Mesodermal cell (in vitro differentiated cells): ENCODE measurements around the gene IGFLR1.

ENCODE experiments used
- H3K27ac ChIP-seq: 2 replicates; pipeline ENCODE4 v1.7.0; 2013; ENCODE audit warnings: mild to moderate bottlenecking, low read depth, low read length, moderate library complexity; ENCODE audit not compliant: severe bottlenecking
- H3K36me3 ChIP-seq: 2 replicates; pipeline ENCODE4 v1.7.1; 2013; ENCODE audit warnings: mild to moderate bottlenecking, low read length, moderate library complexity; ENCODE audit not compliant: control insufficient read depth, insufficient read depth
- H3K4me1 ChIP-seq: one replicate; pipeline ENCODE4 v1.7.1; 2013; ENCODE audit warnings: mild to moderate bottlenecking, low read length; ENCODE audit not compliant: insufficient read depth, control insufficient read depth, poor library complexity, severe bottlenecking
- H3K4me3 ChIP-seq: 2 replicates; pipeline ENCODE4 v1.7.0; 2013; ENCODE audit warnings: low read length, control low read depth, mild to moderate bottlenecking; ENCODE audit not compliant: insufficient read depth, poor library complexity, severe bottlenecking; ENCODE audit errors: extremely low read depth
- H3K9me3 ChIP-seq: 2 replicates; pipeline ENCODE4 v1.7.1; 2013; ENCODE audit warnings: mild to moderate bottlenecking, low read length, moderate library complexity; ENCODE audit not compliant: control insufficient read depth
- WGBS, 2 experiments: methylation state at CpG; one replicate each; pipeline ENCODE4 v1.1.5; 2013; ENCODE audit warnings: missing lambda C conversion rate in 2 of 2; ENCODE audit not compliant: insufficient coverage in 2 of 2; 5-methylcytosine and 5-hydroxymethylcytosine counted together

IGFLR1 gene

DNA sequence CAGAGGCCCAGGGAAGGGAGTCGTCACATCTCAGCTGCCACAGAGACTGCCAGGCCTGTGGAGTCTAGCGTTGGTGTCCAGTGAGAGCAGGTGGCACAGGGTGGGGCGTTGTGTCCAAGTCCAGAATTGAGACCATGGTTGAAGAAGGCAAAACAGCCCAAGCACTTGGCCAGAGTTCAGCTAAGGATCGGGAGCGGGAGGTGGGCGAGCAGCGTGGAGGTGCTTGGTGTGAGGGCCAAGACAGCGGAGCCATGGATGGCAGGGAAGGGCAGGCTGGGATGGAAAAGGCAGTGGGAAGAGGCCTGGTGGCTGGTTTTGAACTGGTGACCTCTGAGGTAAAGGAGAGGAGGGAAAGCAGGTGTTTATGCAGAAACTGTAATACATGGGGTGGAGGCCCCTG lies 8.0 kb downstream of the IGFLR1 start:
- peaks cover 3% of the 10 kb centered on the region for H3K4me1 ChIP-seq
- no peak overlapping the region for H3K27ac ChIP-seq
- H3K4me3 ChIP-seq, result no peak overlapping the region
- no peaks in the 10 kb centered on the region for H3K9me3 ChIP-seq
- WGBS, 2 experiments, result 98% methylated on average over 8 of the region's 8 CpGs
- peaks cover 97% of the 10 kb centered on the region for H3K36me3 ChIP-seq

DNA sequence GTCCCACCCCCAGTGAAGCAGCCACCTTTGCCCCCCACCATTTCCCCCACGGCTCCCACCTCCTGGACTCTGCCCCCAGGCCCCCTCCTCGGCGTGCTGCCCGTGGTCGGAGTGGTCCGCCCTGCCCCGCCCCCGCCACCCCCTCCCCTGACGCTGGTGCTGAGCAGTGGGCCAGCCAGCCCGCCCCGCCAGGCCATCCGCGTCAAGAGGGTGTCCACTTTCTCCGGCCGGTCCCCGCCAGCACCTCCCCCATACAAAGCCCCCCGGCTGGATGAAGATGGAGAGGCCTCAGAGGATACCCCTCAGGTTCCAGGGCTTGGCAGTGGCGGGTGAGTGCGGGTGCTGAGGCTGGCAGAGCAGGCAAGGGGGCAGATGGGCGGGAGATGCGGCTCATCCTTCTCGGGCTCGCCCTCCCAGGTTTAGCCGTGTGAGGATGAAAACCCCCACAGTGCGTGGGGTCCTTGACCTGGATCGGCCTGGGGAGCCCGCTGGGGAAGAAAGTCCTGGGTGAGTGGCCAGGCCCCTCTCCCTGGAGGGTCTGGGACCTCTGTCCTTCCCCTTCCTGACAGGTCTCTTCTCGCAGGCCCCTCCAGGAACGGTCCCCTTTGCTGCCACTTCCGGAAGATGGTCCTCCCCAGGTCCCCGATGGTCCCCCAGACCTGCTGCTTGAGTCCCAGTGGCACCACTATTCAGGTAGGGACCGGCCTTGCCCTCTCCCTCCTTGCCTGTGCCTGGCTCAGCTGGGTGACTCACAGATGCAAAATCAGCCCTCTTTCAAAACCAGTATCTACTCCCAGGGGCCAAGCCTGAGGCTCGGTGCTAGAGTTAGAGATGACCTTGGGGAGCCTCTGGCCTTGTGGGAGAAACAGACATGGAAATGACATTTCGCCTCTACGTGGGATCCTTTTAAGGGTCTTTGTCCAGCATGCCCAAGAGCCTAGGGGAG lies 8.8 kb downstream of the IGFLR1 start:
- no peak overlapping the region for H3K27ac ChIP-seq
- H3K9me3 ChIP-seq, result no peaks in the 10 kb centered on the region
- WGBS, 2 experiments, result 93 to 98% methylated on average over 16 to 22 of the region's 35 CpGs
- H3K4me3 ChIP-seq, result no peak overlapping the region
- H3K36me3 ChIP-seq, result peaks cover 97% of the 10 kb centered on the region
- H3K4me1 ChIP-seq, result peaks cover 3% of the 10 kb centered on the region

DNA sequence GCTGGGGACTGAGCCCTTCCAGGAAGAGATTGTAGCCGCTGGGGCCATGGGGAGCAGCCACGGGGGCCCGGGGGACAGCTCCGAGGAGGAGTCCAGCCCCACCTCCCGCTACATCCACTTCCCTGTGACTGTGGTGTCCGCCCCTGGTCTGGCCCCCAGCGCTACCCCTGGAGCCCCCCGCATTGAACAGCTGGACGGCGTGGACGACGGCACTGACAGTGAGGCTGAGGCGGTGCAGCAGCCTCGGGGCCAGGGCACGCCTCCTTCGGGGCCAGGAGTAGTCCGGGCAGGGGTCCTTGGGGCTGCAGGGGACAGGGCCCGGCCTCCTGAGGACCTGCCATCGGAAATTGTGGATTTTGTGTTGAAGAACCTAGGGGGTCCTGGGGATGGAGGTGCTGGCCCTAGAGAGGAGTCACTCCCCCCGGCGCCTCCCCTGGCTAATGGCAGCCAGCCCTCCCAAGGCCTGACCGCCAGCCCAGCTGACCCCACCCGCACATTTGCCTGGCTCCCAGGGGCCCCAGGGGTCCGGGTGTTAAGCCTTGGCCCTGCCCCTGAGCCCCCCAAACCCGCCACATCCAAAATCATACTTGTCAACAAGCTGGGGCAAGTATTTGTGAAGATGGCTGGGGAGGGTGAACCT lies 9.6 kb downstream of the IGFLR1 start:
- Histone ChIP-seq H3K9me3 (no peaks in the 10 kb centered on the region), H3K4me3 (no peak overlapping the region), H3K4me1 (peaks cover 3% of the 10 kb centered on the region), H3K27ac (no peak overlapping the region), H3K36me3 (peaks cover 97% of the 10 kb centered on the region)
- 95 to 97% methylated on average over 21 to 23 of the region's 25 CpGs for WGBS, 2 experiments

DNA sequence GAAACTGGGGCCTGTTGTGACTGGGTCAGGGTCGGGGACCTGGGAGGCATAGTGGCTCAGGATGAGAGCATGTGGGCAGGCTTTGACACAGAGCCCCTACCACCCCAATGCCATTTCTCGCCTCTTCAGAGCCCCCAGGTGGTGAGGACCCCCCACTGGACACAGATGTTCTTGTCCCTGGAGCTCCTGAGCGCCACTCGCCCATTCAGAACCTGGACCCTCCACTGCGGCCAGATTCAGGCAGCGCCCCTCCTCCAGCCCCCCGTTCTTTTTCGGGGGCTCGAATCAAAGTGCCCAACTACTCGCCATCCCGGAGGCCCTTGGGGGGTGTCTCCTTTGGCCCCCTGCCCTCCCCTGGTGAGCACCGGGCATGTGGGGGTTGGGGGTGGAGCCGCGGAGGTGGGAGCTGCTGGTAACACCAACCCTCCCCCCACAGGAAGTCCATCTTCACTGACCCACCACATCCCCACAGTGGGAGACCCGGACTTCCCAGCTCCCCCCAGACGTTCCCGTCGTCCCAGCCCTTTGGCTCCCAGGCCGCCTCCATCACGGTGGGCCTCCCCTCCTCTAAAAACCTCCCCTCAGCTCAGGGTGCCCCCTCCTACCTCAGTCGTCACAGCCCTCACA lies 10.4 kb downstream of the IGFLR1 start:
- Histone ChIP-seq H3K4me3 (no peak overlapping the region), H3K36me3 (peaks cover 97% of the 10 kb centered on the region), H3K4me1 (peaks cover 3% of the 10 kb centered on the region), H3K27ac (no peak overlapping the region), H3K9me3 (no peaks in the 10 kb centered on the region)
- 88 to 93% methylated on average over 11 to 13 of the region's 21 CpGs for WGBS, 2 experiments

DNA sequence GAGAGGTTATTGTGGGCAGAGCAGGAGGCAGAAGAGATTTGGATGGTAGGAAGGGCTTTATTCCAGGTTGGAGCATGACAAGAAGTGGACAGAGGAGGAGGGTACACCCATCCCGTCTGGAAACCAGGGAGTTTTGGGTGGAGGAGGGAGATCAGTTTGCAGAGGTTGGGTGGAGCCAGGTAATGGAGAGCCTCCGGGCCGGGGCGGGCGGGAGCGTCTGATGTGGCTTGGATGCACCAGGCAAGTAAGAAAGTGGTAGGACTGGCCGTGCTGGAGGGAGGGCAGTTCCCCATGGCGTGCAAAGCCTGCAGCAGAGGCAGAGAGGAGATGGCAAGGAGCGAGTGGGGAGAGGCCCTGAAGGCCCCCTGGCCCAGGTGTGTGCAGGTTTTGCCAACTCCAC lies 10.9 kb downstream of the IGFLR1 start:
- peaks cover 97% of the 10 kb centered on the region for H3K36me3 ChIP-seq
- WGBS, 2 experiments, result 96 to 97% methylated on average over 8 of the region's 9 CpGs
- no peak overlapping the region for H3K27ac ChIP-seq
- no peaks in the 10 kb centered on the region for H3K9me3 ChIP-seq
- H3K4me1 ChIP-seq, result peaks cover 3% of the 10 kb centered on the region
- no peak overlapping the region for H3K4me3 ChIP-seq

DNA sequence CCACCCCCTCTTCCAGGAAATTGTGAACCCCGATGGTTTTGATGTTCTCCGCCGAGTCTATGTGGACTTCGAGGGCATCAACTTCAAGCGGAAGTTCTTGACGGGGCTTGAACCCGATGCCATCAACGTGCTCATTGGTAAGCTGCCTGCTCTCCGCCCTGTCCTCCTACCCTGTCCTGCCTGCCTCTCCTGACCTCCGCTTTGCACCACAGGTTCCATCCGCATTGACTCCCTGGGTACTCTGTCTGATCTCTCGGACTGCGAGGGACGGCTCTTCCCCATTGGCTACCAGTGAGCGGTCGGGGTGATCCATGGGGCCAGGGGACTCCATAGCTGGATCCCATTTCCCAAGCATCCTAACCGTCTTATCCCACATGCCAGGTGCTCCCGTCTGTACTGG lies 11.9 kb downstream of the IGFLR1 start:
- Histone ChIP-seq H3K27ac (no peak overlapping the region), H3K4me1 (peaks cover 3% of the 10 kb centered on the region), H3K36me3 (peaks cover 98% of the 10 kb centered on the region), H3K9me3 (no peaks in the 10 kb centered on the region), H3K4me3 (no peak overlapping the region)
- 95 to 96% methylated on average over 18 of the region's 18 CpGs for WGBS, 2 experiments

DNA sequence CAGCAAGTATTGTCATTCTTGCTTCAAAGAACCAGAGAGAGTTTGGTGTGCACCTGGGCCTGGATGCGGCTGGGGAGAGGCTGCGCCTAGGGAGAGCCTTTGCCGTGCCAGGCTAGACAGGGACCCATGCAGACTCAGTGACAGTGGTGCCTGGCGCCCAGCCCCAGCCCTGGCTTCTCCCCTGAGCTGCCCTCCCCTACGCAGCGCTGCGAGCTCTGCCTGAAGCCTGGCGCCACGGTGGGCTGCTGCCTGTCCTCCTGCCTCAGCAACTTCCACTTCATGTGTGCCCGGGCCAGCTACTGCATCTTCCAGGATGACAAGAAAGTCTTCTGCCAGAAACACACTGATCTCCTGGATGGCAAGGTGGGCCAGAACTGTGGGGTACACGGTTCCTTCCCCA lies 12.5 kb downstream of the IGFLR1 start:
- Histone ChIP-seq H3K4me1 (peaks cover 3% of the 10 kb centered on the region), H3K9me3 (no peaks in the 10 kb centered on the region), H3K27ac (no peak overlapping the region), H3K4me3 (no peak overlapping the region), H3K36me3 (peaks cover 98% of the 10 kb centered on the region)
- whole genome bisulfite sequencing, 2 experiments, result 94 to 97% methylated on average over 11 of the region's 11 CpGs

DNA sequence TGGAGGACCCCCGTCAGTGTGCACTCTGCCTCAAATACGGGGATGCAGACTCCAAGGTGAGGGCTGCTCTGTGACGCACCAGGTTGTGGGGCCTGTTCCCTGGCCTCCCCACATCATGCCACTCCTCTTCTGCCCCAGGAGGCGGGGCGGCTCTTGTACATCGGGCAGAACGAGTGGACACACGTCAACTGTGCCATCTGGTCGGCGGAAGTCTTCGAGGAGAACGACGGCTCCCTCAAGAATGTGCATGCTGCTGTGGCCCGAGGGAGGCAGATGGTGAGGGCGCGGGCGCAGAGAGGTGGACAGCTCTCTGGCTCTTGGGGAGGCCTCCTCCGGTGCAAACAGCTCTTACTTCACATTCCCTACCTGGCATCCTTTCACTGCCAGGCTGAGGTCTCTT lies 13.2 kb downstream of the IGFLR1 start:
- Histone ChIP-seq H3K36me3 (peaks cover 98% of the 10 kb centered on the region), H3K27ac (no peak overlapping the region), H3K4me1 (peaks cover 3% of the 10 kb centered on the region), H3K9me3 (no peaks in the 10 kb centered on the region), H3K4me3 (no peak overlapping the region)
- 95% methylated on average over 16 to 18 of the region's 18 CpGs for WGBS, 2 experiments

DNA sequence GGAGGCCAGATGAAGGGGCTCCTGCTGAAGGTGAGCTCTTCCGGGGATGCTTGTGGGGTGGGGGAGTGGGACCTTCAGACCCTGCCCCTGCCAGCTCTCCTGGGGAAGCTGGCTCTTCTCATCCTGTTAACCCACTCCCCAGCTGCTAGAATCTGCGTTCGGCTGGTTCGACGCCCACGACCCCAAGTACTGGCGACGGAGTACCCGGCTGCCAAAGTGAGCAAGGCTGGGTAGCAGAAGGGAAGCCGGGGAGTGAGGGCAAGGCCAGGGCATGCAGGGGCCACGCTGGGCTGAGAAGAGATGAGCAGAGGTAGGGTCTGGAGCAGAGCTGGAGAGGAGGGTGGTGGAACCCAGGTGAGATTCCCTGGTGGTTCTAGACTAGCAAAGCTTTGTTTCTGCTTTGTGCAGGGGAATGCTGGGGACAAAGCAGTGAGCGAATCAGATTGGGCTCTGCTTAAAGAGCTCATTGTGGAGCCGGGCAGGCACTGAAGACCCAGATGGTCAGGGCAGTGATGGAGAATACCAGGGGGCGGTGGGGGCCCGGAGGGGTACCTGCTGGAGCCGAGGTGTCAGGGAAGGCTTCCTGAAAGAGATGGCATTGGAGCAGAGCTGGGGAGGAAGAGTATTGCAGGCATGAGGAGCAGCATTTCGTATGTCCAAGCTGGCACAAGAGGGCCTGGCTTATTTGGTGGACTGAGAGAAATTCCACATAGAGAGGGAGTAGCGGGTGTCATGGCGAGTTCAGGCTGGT lies 14.1 kb downstream of the IGFLR1 start:
- peaks cover 3% of the 10 kb centered on the region for H3K4me1 ChIP-seq
- no peak overlapping the region for H3K27ac ChIP-seq
- H3K36me3 ChIP-seq, result peaks cover 98% of the 10 kb centered on the region
- no peak overlapping the region for H3K4me3 ChIP-seq
- no peaks in the 10 kb centered on the region for H3K9me3 ChIP-seq
- WGBS, 2 experiments, result 96 to 98% methylated on average over 18 to 19 of the region's 19 CpGs
